Measurements from ENCODE around the gene GRPEL1. TPM values are rescaled to one million over a fixed set of nuclear protein-coding genes. Genes with fewer than 3 reads are reported as not detected.
A peak's percentile ranks its signal among the peaks of the same experiment; 100 is the strongest.

GRPEL1 gene
- total RNA-seq, 1 donor: 21.0 TPM

DNA sequence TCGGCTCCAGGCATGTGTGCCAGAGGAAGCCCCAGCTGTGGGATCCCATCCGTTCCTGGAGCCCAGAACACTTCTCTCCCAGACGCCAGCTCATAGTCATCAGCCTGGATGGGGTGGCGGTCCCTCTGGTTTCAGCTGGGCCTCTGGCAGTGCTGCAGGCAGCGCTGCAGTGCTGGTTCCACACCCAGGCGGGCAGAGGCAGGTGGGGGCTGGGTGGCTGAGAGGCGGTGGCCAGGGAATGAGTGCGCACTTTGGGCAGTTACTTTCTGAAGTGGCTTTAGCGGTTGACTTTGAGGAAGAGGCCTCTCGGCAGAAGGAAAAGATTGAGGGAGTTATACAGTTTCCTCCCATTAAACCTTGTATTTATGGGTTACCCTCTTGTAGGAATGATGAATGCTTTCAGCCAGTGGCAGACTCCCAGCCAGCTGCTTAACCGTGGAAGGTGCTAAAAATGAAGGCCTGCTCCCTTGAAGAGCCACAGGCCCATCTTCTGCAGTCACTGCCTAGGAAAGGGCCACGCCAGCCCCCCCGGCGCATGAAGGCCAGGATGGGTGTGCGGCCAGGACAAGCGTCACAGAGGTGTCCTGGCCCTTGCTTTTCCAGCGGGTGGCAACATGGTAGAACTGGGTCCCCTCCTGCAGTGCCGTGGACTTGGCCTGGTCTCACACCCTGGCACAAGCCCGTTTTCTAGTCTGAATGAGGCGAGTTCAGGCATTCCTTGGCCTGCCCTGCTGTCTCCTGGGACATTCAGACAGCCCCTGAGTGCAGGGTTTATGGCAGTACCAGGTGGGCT, 14.7 kb downstream of the GRPEL1 start:
- H3K79me2 ChIP-seq (ENCODE audit: insufficient read depth, low read length): peaks cover 77% of the 10 kb centered on the region
- no peak overlapping the region for H3K27ac ChIP-seq (ENCODE audit: low read depth, low read length)
- H4K20me1 ChIP-seq (ENCODE audit: insufficient read depth, low read length): peaks cover 36% of the 10 kb centered on the region
- H3K36me3 ChIP-seq (ENCODE audit: insufficient read depth, low read length): peaks cover 26% of the 10 kb centered on the region
- H3K27me3 ChIP-seq (ENCODE audit: insufficient read depth, low read length): no peaks in the 10 kb centered on the region
- H3K4me3 ChIP-seq (ENCODE audit: insufficient read depth, low read length): no peak overlapping the region
- H3K4me1 ChIP-seq (ENCODE audit: insufficient read depth, low read length): peaks cover 5% of the 10 kb centered on the region
- no peak overlapping the region for H2AFZ ChIP-seq (ENCODE audit: low read length)
- no peak overlapping the region for H3K4me2 ChIP-seq (ENCODE audit: insufficient read depth, low read length)
- no peaks in the 10 kb centered on the region for H3K9me3 ChIP-seq (ENCODE audit: low read depth, low read length)
- DNase-seq (ENCODE audit: insufficient read length, low spot score, missing footprints): peak; percentile 78
- no peak for TF ChIP-seq CTCF (IDR thresholded peaks at IDR 0.05; ENCODE audit: extremely low read depth, low read depth, low read length)

- Histone ChIP-seq H3K27ac (ENCODE audit: low read depth, low read length) (no peak overlapping the region), H3K4me1 (ENCODE audit: insufficient read depth, low read length) (peaks cover 5% of the 10 kb centered on the region), H3K79me2 (ENCODE audit: insufficient read depth, low read length) (peaks cover 85% of the 10 kb centered on the region), H2AFZ (ENCODE audit: low read length) (no peak overlapping the region), H3K9me3 (ENCODE audit: low read depth, low read length) (no peaks in the 10 kb centered on the region), H3K4me2 (ENCODE audit: insufficient read depth, low read length) (no peak overlapping the region), H3K36me3 (ENCODE audit: insufficient read depth, low read length) (peaks cover 26% of the 10 kb centered on the region), H3K4me3 (ENCODE audit: insufficient read depth, low read length) (no peak overlapping the region), H3K27me3 (ENCODE audit: insufficient read depth, low read length) (no peaks in the 10 kb centered on the region), H4K20me1 (ENCODE audit: insufficient read depth, low read length) (peaks cover 44% of the 10 kb centered on the region)
- DNase-seq (ENCODE audit: insufficient read length, low spot score, missing footprints): peak; percentile 1
- TF ChIP-seq CTCF (IDR thresholded peaks at IDR 0.05; ENCODE audit: extremely low read depth, low read depth, low read length): no peak
Observed at GRCh38 chr4:7052313-7052712, 15.6 kb downstream of the GRPEL1 start.

DNA sequence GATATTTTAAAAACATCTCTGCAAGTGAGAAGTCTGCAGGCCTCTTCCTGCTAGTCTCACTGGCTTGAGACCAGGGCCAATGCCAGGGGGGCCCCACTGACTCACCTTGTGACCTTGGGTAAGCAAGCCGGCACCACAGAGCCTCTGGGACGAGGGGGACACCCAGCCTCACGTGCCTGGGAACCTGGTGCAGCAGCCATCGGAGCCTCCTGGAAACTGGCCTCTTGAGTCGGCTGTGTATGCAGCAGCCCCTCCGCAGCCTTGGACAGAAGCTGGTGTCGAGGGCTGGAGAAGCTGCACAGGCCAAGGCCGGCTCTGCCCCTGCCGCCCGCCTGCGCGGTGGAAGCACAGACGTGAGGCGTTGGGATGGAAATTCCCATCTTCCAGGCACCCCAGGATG, 16.0 kb downstream of the GRPEL1 start:
- Histone ChIP-seq H3K9me3 (ENCODE audit: low read depth, low read length) (no peaks in the 10 kb centered on the region), H3K36me3 (ENCODE audit: insufficient read depth, low read length) (peaks cover 23% of the 10 kb centered on the region), H3K27ac (ENCODE audit: low read depth, low read length) (no peak overlapping the region), H2AFZ (ENCODE audit: low read length) (no peak overlapping the region), H3K4me3 (ENCODE audit: insufficient read depth, low read length) (no peak overlapping the region), H4K20me1 (ENCODE audit: insufficient read depth, low read length) (peaks cover 48% of the 10 kb centered on the region), H3K4me2 (ENCODE audit: insufficient read depth, low read length) (no peak overlapping the region), H3K4me1 (ENCODE audit: insufficient read depth, low read length) (peaks cover 5% of the 10 kb centered on the region), H3K27me3 (ENCODE audit: insufficient read depth, low read length) (no peaks in the 10 kb centered on the region), H3K79me2 (ENCODE audit: insufficient read depth, low read length) (peaks cover 89% of the 10 kb centered on the region)
- no peak for TF ChIP-seq CTCF (IDR thresholded peaks at IDR 0.05; ENCODE audit: extremely low read depth, low read depth, low read length)
- DNase-seq (ENCODE audit: insufficient read length, low spot score, missing footprints): peak; percentile 35

- Histone ChIP-seq H3K4me2 (ENCODE audit: insufficient read depth, low read length) (no peak overlapping the region), H3K4me1 (ENCODE audit: insufficient read depth, low read length) (peaks cover 5% of the 10 kb centered on the region)
Observed at GRCh38 chr4:7051144-7051495, 16.7 kb downstream of the GRPEL1 start.

More at GRCh38 chr4:7051144-7051495, 16.7 kb downstream of the GRPEL1 start:
- peaks cover 91% of the 10 kb centered on the region for H3K79me2 ChIP-seq (ENCODE audit: insufficient read depth, low read length)
- no peak for TF ChIP-seq CTCF (IDR thresholded peaks at IDR 0.05; ENCODE audit: extremely low read depth, low read depth, low read length)
- H3K4me3 ChIP-seq (ENCODE audit: insufficient read depth, low read length): no peak overlapping the region
- H3K27me3 ChIP-seq (ENCODE audit: insufficient read depth, low read length): no peaks in the 10 kb centered on the region
- peak; percentile 42 for DNase-seq (ENCODE audit: insufficient read length, low spot score, missing footprints)
- H4K20me1 ChIP-seq (ENCODE audit: insufficient read depth, low read length): peaks cover 53% of the 10 kb centered on the region
- no peaks in the 10 kb centered on the region for H3K9me3 ChIP-seq (ENCODE audit: low read depth, low read length)
- peaks cover 15% of the 10 kb centered on the region for H3K36me3 ChIP-seq (ENCODE audit: insufficient read depth, low read length)
- no peak overlapping the region for H2AFZ ChIP-seq (ENCODE audit: low read length)
- H3K27ac ChIP-seq (ENCODE audit: low read depth, low read length): no peak overlapping the region
